K562 (cell line): ENCODE measurements around the gene AP1B1. TPM values are rescaled to one million over a fixed set of nuclear protein-coding genes. Genes with fewer than 3 reads are reported as not detected.

Source experiments
- ATAC-seq: fragments of 200-7000 bp; cut with Tn5 transposase; 3 replicates; pipeline ENCODE4 v1.9.1; 2020; ENCODE audit warnings: moderate library complexity
- BruUV-seq: library from RNA; stranded (reverse); fragments of 400-500 nt; replicated peaks from 2 replicates; lab custom pipeline; 2021; lab: Mats Ljungman, UMichigan
- CTCF ChIA-PET: fragments of 300-600 bp; formaldehyde crosslinking; extraction: SDS; loops from one replicate; lab custom pipeline; 2021; ENCODE audit warnings: low intra/inter-chr PET ratio; lab: Yijun Ruan, JAX
- POLR2A ChIA-PET: fragments of 300-600, 350-650 bp; sonication (Branson Sonifier 250); formaldehyde crosslinking; extraction: SDS; loops from one replicate; lab custom pipeline; 2021; ENCODE audit warnings: antibody characterized with exemption, inconsistent platforms; lab: Yijun Ruan, JAX
- DNase-seq, 4 experiments: peaks; one replicate each; pipeline versions ENCODE4 v3.0.0 to v3.0.0-alpha.2; 2011 to 2018; ENCODE audit warnings: low spot score in 3 of 4, mixed read lengths in 3 of 4; ENCODE audit errors: extremely low read depth in 1 of 4
- FAIRE-seq: peaks from 2 replicates; lab custom pipeline; 2011; peaks lifted over from hg19 to GRCh38; lab: Jason Lieb, UNC
- H2AFZ ChIP-seq: 2 replicates; pipeline ENCODE4 v1.6.0; 2011; ENCODE audit warnings: low read depth, low read length, control low read depth, inconsistent platforms
- H3K27ac ChIP-seq: fragments of 200-600 bp; 3 replicates; pipeline ENCODE4 v1.8.0; 2011; ENCODE audit warnings: low read depth, mild to moderate bottlenecking, control low read depth, inconsistent platforms, low read length, moderate library complexity, mixed read lengths; ENCODE audit errors: extremely low read depth
- H3K27me3 ChIP-seq, 2 experiments: fragments of 300-600 bp in 1 of 2; 2 replicates in 1 of 2; 3 replicates in 1 of 2; pipeline versions ENCODE4 v1.6.0 to v1.8.0; 2011; ENCODE audit warnings: inconsistent platforms in 2 of 2, low read length in 2 of 2, mild to moderate bottlenecking in 1 of 2, mixed read lengths in 1 of 2, moderate library complexity in 1 of 2; ENCODE audit not compliant: control insufficient read depth in 2 of 2, insufficient read depth in 2 of 2
- H3K36me3 ChIP-seq: fragments of 300-600 bp; 3 replicates; pipeline ENCODE4 v1.8.0; 2011; ENCODE audit warnings: mild to moderate bottlenecking, low read length, inconsistent platforms; ENCODE audit not compliant: control insufficient read depth, insufficient read depth
- H3K4me1 ChIP-seq, 2 experiments: fragments of 200-600 bp in 1 of 2; replicated peaks in 1 of 2; 2 replicates in 1 of 2; 3 replicates in 1 of 2; pipeline versions ENCODE4 v1.5.1 to v1.8.0; 2011; ENCODE audit warnings: inconsistent platforms in 2 of 2, low read length in 2 of 2, mild to moderate bottlenecking in 1 of 2, mixed read lengths in 1 of 2, moderate library complexity in 1 of 2; ENCODE audit not compliant: control insufficient read depth in 2 of 2, insufficient read depth in 2 of 2
- H3K4me2 ChIP-seq: 2 replicates; pipeline ENCODE4 v1.6.1; 2011; ENCODE audit warnings: low read length, control low read depth, inconsistent platforms, mixed read lengths; ENCODE audit not compliant: insufficient read depth
- H3K4me3 ChIP-seq: fragments of 200-600 bp; sonication (generic), shearing (Covaris generic); 2 replicates; pipeline ENCODE4 v1.5.1; 2016; ENCODE audit warnings: control low read depth, inconsistent platforms
- H3K79me2 ChIP-seq: fragments of 200-600 bp; 3 replicates; pipeline ENCODE4 v1.8.0; 2011; ENCODE audit warnings: low read length, inconsistent platforms; ENCODE audit not compliant: control insufficient read depth, insufficient read depth
- H3K9ac ChIP-seq, 2 experiments: 2 replicates each; pipeline versions ENCODE4 v1.6.0 to v1.6.1; 2011; ENCODE audit warnings: low read depth in 2 of 2, low read length in 2 of 2, control low read depth in 1 of 2, inconsistent platforms in 1 of 2, mild to moderate bottlenecking in 1 of 2, mixed read lengths in 1 of 2; ENCODE audit not compliant: insufficient read depth in 1 of 2
- H3K9me1 ChIP-seq: one replicate; pipeline ENCODE4 v1.6.0; 2011; ENCODE audit warnings: inconsistent platforms, mild to moderate bottlenecking, low read length, moderate library complexity; ENCODE audit not compliant: control insufficient read depth, insufficient read depth
- H3K9me3 ChIP-seq: replicated peaks from 2 replicates; pipeline ENCODE4 v1.5.1; 2011; ENCODE audit warnings: low read depth, low read length, inconsistent platforms; ENCODE audit not compliant: control insufficient read depth, insufficient read depth
- H4K20me1 ChIP-seq: replicated peaks from 2 replicates; pipeline ENCODE4 v1.6.1; 2011; ENCODE audit warnings: low read length, inconsistent platforms, mixed read lengths; ENCODE audit not compliant: control insufficient read depth, insufficient read depth
- ELF4 ChIP-seq: fragments of 450-650 bp; formaldehyde crosslinking; IDR thresholded peaks from 2 replicates; pipeline ENCODE4 v1.4.0; 2022; ENCODE audit warnings: missing genetic modification characterization
- HMG20A ChIP-seq: fragments of 450-650 bp; formaldehyde crosslinking; conservative IDR thresholded peaks from 2 replicates; pipeline ENCODE4 v1.4.0; 2020; ENCODE audit warnings: mild to moderate bottlenecking, mixed read lengths
- NKRF ChIP-seq: fragments of 450-650 bp; IDR thresholded peaks from 2 replicates; pipeline ENCODE4 v1.6.1; 2016; ENCODE audit warnings: borderline replicate concordance
- ZBTB17 ChIP-seq: fragments of 450-650 bp; formaldehyde crosslinking; IDR thresholded peaks from 2 replicates; pipeline ENCODE4 v1.4.0; 2020; ENCODE audit warnings: mild to moderate bottlenecking
- ZNF398 ChIP-seq: fragments of 250-450 bp; sonication (Bioruptor Pico); IDR thresholded peaks from 2 replicates; pipeline ENCODE4 v1.8.0; 2021; ENCODE audit warnings: moderate library complexity, mild to moderate bottlenecking, inconsistent platforms
- ZNF830 ChIP-seq: fragments of 250-450 bp; sonication (Bioruptor Pico); IDR thresholded peaks from 2 replicates; pipeline ENCODE4 v1.5.0; 2021; ENCODE audit warnings: mild to moderate bottlenecking
- WGBS: fragments of 100-300 bp; shearing (Covaris generic); methylation state at CpG from one replicate; pipeline ENCODE4 v1.1.6; 2016; ENCODE audit warnings: low coverage, mixed read lengths; ENCODE audit not compliant: insufficient coverage; ENCODE audit errors: missing lambda C conversion rate; 5-methylcytosine and 5-hydroxymethylcytosine counted together
- in situ Hi-C: fragments of 300-500 bp; cut with MboI; formaldehyde crosslinking; loops from 4 replicates; pipeline ENCODE4 v1.15.0; 2018; ENCODE audit warnings: inconsistent platforms, mixed read lengths
- intact Hi-C: fragments of 100-400 bp; cut with micrococcal nuclease; formaldehyde crosslinking; loops from 2 replicates; pipeline ENCODE4 v1.14.2; 2022
- polyA plus RNA-seq, 8 experiments: library from polyadenylated mRNA; depleted of rRNA in 4 of 8; stranded (reverse) in 5 of 8; unstranded in 3 of 8; fragments of >200 nt; fragmentation: Nextera tagmentation in 2 of 8; fragmentation: Illumina TruSeq in 1 of 8; extraction: Ambion mirVana in 2 of 8; extraction: Trizol in 1 of 8; gene quantifications; 2 replicates each; pipeline versions ENCODE4 v1.2.1 to v1.2.3, GENCODE V29; 2011 to 2014; ENCODE audit warnings: inconsistent platforms in 1 of 8, missing spikeins in 1 of 8
- total RNA-seq, 7 experiments: library from RNA; depleted of rRNA in 6 of 7; stranded (reverse); fragments of >200 nt in 6 of 7; fragmentation: Illumina TruSeq in 2 of 7; extraction: Trizol in 2 of 7; gene quantifications; 2 replicates each; pipeline versions ENCODE4 v1.2.1 to v1.2.3, GENCODE V29; 2011 to 2021; ENCODE audit warnings: low replicate concordance in 1 of 7
- TF ChIP-seq, protein P1 (sequence below): fragments of 450-650 bp; IDR thresholded peaks from 2 replicates; pipeline ENCODE4 v1.6.1; 2014; ENCODE audit warnings: low read depth, mild to moderate bottlenecking, moderate library complexity, borderline replicate concordance
- TF ChIP-seq, protein P2 (sequence below), 3 experiments: IDR thresholded peaks in 2 of 3; conservative IDR thresholded peaks in 1 of 3; 2 replicates each; pipeline ENCODE4 v1.5.1; 2011 to 2012; ENCODE audit warnings: low read length in 3 of 3, mild to moderate bottlenecking in 3 of 3, control low read depth in 2 of 3, improper control_type of control experiment in 1 of 3, inconsistent platforms in 1 of 3, low read depth in 1 of 3, mixed read lengths in 1 of 3, moderate library complexity in 1 of 3; ENCODE audit not compliant: insufficient read depth in 2 of 3

The AP1B1 gene
- total and polyA plus RNA-seq, 9 of the 15 experiments (the other 6 are each of a cell fraction or from before 2014, with no cell fraction given), result 1.2 to 60.9 (median 30.1) TPM

DNA sequence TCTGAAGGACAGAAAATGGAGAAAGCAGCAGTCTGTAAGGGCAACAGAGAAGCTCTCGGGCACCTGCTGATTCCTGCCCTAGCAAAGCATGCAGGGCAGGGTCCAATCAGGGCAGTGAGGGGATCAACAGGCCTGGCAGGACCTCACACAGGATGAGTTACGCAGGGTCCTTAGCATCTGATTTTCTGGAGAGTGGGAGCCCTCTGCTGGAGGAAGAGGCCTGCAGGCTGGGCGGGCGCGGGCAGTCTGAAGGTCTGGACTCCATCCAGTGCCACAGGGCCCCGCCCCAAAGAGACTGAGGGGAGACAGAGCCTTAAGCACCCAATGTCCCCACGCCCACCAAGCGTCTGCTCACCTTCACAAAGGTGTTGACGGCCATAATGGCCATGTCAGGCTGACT, 28.9 kb downstream of the AP1B1 start:
- DNase-seq, result peak; percentile 16 to 41 (median 24)
- POLR2A ChIA-PET, result interaction anchor here (0.6 to 0.9 kb wide), 4 partner anchors 11 to 1381 kb away, joined by 3 to 5 read pairs (median 4); partner anchors contain the start of genes AP1B1 and GAS2L1
- intact Hi-C loops, result no loop called here
- FAIRE-seq, result no peak
- Histone ChIP-seq H3K27ac (no peak overlapping the region), H3K36me3 (peaks cover 43% of the 10 kb centered on the region; the same call in 2 of the 3 replicates), H3K9me1 (no peaks in the 10 kb centered on the region), H3K4me3 (no peak overlapping the region), H2AFZ (no peak overlapping the region), H3K4me2 (no peak overlapping the region), H3K79me2 (no peaks in the 10 kb centered on the region), H4K20me1 (no peaks in the 10 kb centered on the region), H3K9ac (no peak overlapping the region), H3K4me1 (peaks cover 0 to 4% of the 10 kb centered on the region in 2 experiments; a peak in 1 of 5 replicates), H3K27me3 (no peaks in the 10 kb centered on the region), H3K9me3 (no peaks in the 10 kb centered on the region)
- 71% methylated on average over 9 of the region's 9 CpGs for WGBS
- CTCF ChIA-PET, result interaction anchor here (0.6 kb wide), 1 partner anchor 157 kb away, joined by 4 read pairs; no protein-coding TSS in a partner anchor
- ATAC-seq, result peak; percentile 76
- BruUV-seq, result no TSS peak
- in situ Hi-C loops, result no loop called here
- TF ChIP-seq NKRF (no peak), ZNF830 (CRISPR knock-in tag) (no peak), HMG20A (CRISPR knock-in tag) (no peak), ZNF398 (CRISPR knock-in tag) (no peak), ZBTB17 (CRISPR knock-in tag) (no peak), ELF4 (CRISPR knock-in tag) (no peak)
- TF ChIP-seq, protein P1, sequence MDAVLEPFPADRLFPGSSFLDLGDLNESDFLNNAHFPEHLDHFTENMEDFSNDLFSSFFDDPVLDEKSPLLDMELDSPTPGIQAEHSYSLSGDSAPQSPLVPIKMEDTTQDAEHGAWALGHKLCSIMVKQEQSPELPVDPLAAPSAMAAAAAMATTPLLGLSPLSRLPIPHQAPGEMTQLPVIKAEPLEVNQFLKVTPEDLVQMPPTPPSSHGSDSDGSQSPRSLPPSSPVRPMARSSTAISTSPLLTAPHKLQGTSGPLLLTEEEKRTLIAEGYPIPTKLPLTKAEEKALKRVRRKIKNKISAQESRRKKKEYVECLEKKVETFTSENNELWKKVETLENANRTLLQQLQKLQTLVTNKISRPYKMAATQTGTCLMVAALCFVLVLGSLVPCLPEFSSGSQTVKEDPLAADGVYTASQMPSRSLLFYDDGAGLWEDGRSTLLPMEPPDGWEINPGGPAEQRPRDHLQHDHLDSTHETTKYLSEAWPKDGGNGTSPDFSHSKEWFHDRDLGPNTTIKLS, result no peak
- TF ChIP-seq, protein P2, sequence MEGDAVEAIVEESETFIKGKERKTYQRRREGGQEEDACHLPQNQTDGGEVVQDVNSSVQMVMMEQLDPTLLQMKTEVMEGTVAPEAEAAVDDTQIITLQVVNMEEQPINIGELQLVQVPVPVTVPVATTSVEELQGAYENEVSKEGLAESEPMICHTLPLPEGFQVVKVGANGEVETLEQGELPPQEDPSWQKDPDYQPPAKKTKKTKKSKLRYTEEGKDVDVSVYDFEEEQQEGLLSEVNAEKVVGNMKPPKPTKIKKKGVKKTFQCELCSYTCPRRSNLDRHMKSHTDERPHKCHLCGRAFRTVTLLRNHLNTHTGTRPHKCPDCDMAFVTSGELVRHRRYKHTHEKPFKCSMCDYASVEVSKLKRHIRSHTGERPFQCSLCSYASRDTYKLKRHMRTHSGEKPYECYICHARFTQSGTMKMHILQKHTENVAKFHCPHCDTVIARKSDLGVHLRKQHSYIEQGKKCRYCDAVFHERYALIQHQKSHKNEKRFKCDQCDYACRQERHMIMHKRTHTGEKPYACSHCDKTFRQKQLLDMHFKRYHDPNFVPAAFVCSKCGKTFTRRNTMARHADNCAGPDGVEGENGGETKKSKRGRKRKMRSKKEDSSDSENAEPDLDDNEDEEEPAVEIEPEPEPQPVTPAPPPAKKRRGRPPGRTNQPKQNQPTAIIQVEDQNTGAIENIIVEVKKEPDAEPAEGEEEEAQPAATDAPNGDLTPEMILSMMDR (IDR thresholded peaks at IDR 0.05 in 2 of 3, conservative IDR thresholded peaks at IDR 0.05 in 1 of 3; ENCODE audit: insufficient read depth in 2 of 3, low read depth in 1 of 3, low read length in 3 of 3), result peak; percentile 11 to 43 (median 42); a peak in 3 of 6 replicates
